Measurements from ENCODE around the gene FAM20A. TPM values are rescaled to one million over a fixed set of nuclear protein-coding genes. Genes with fewer than 3 reads are reported as not detected.

The FAM20A gene
- total RNA-seq, 1 experiment from 2014 or later: 0.34 TPM

GRCh38 chr17:68587847-68588246 lies 13.3 kb downstream of the FAM20A start:
- no TSS peak for BruUV-seq (replicated peaks)
- H3K36me3 ChIP-seq (ENCODE audit: control insufficient read depth, insufficient read depth, low read length): no peaks in the 10 kb centered on the region
- intact Hi-C loops (cut with micrococcal nuclease; ENCODE audit: unreplicated experiment): no loop called here
- CTCF ChIA-PET: no interaction called here
- peaks cover 12% of the 10 kb centered on the region for H3K9me3 Mint-ChIP-seq (ENCODE audit: unreplicated experiment)
- no peak for DNase-seq
- H3K27ac Mint-ChIP-seq (ENCODE audit: unreplicated experiment): no peak overlapping the region
- no peak for TF ChIP-seq CTCF (IDR thresholded peaks at IDR 0.05; ENCODE audit: insufficient read depth in 1 of 2, low read depth in 1 of 2, low read length in 1 of 2, severe bottlenecking in 1 of 2, unreplicated experiment in 1 of 2)
- no peaks in the 10 kb centered on the region for H3K9me3 ChIP-seq
- H3K36me3 Mint-ChIP-seq (ENCODE audit: insufficient read depth, unreplicated experiment): no peaks in the 10 kb centered on the region
- H3K4me3 Mint-ChIP-seq (ENCODE audit: unreplicated experiment): no peak overlapping the region
- peaks cover 3% of the 10 kb centered on the region for H3K27me3 Mint-ChIP-seq (ENCODE audit: insufficient read depth, unreplicated experiment)
- no peaks in the 10 kb centered on the region for H3K4me1 Mint-ChIP-seq (ENCODE audit: low read depth, unreplicated experiment)
- H3K4me3 ChIP-seq (ENCODE audit: low read depth, low read length): no peak overlapping the region
- POLR2A ChIA-PET: no interaction called here
- H3K4me1 ChIP-seq: no peaks in the 10 kb centered on the region
- H3K27me3 ChIP-seq (replicated peaks; ENCODE audit: control insufficient read depth, insufficient read depth, low read length): no peaks in the 10 kb centered on the region

- intact Hi-C loops (cut with micrococcal nuclease; ENCODE audit: unreplicated experiment): no loop called here
- BruUV-seq (replicated peaks): no TSS peak
- H3K36me3 Mint-ChIP-seq (ENCODE audit: insufficient read depth, unreplicated experiment): no peaks in the 10 kb centered on the region
Measured at GRCh38 chr17:68587026-68587425, 14.1 kb downstream of the FAM20A start.

GRCh38 chr17:68585643-68586042 lies 15.5 kb downstream of the FAM20A start:
- H3K27ac Mint-ChIP-seq (ENCODE audit: unreplicated experiment): no peak overlapping the region
- Histone ChIP-seq H3K4me1 (no peaks in the 10 kb centered on the region), H3K4me3 (ENCODE audit: low read depth, low read length) (no peak overlapping the region), H3K36me3 (ENCODE audit: control insufficient read depth, insufficient read depth, low read length) (no peaks in the 10 kb centered on the region), H3K9me3 (no peaks in the 10 kb centered on the region), H3K27me3 (replicated peaks; ENCODE audit: control insufficient read depth, insufficient read depth, low read length) (no peaks in the 10 kb centered on the region)
- TF ChIP-seq CTCF (IDR thresholded peaks at IDR 0.05; ENCODE audit: insufficient read depth in 1 of 2, low read depth in 1 of 2, low read length in 1 of 2, severe bottlenecking in 1 of 2, unreplicated experiment in 1 of 2): no peak
- ChIA-PET CTCF (no interaction called here), POLR2A (no interaction called here)
- peaks cover 12% of the 10 kb centered on the region for H3K9me3 Mint-ChIP-seq (ENCODE audit: unreplicated experiment)
- no peaks in the 10 kb centered on the region for H3K27me3 Mint-ChIP-seq (ENCODE audit: insufficient read depth, unreplicated experiment)
- H3K36me3 Mint-ChIP-seq (ENCODE audit: insufficient read depth, unreplicated experiment): no peaks in the 10 kb centered on the region
- intact Hi-C loops (cut with micrococcal nuclease; ENCODE audit: unreplicated experiment): no loop called here
- no peak overlapping the region for H3K4me3 Mint-ChIP-seq (ENCODE audit: unreplicated experiment)
- BruUV-seq (replicated peaks): no TSS peak
- no peak for DNase-seq
- no peaks in the 10 kb centered on the region for H3K4me1 Mint-ChIP-seq (ENCODE audit: low read depth, unreplicated experiment)

More at GRCh38 chr17:68587026-68587425, 14.1 kb downstream of the FAM20A start:
- Histone ChIP-seq H3K4me3 (ENCODE audit: low read depth, low read length) (no peak overlapping the region), H3K4me1 (no peaks in the 10 kb centered on the region), H3K36me3 (ENCODE audit: control insufficient read depth, insufficient read depth, low read length) (no peaks in the 10 kb centered on the region), H3K9me3 (no peaks in the 10 kb centered on the region), H3K27me3 (replicated peaks; ENCODE audit: control insufficient read depth, insufficient read depth, low read length) (no peaks in the 10 kb centered on the region)
- H3K4me1 Mint-ChIP-seq (ENCODE audit: low read depth, unreplicated experiment): no peaks in the 10 kb centered on the region
- no peak overlapping the region for H3K27ac Mint-ChIP-seq (ENCODE audit: unreplicated experiment)
- peaks cover 12% of the 10 kb centered on the region for H3K9me3 Mint-ChIP-seq (ENCODE audit: unreplicated experiment)
- no peak for TF ChIP-seq CTCF (IDR thresholded peaks at IDR 0.05; ENCODE audit: insufficient read depth in 1 of 2, low read depth in 1 of 2, low read length in 1 of 2, severe bottlenecking in 1 of 2, unreplicated experiment in 1 of 2)
- no peak overlapping the region for H3K4me3 Mint-ChIP-seq (ENCODE audit: unreplicated experiment)
- POLR2A ChIA-PET: no interaction called here
- DNase-seq: no peak
- H3K27me3 Mint-ChIP-seq (ENCODE audit: insufficient read depth, unreplicated experiment): no peaks in the 10 kb centered on the region
- CTCF ChIA-PET: no interaction called here

Measured in Caco-2 (cell line).